Panc1 (cell line): ENCODE data around the gene RALB. TPM values are rescaled to one million over a fixed set of nuclear protein-coding genes. Genes with fewer than 3 reads are reported as not detected.

Experiments
- ATAC-seq: fragments of 200-7000 bp; cut with Tn5 transposase; 2 replicates; pipeline ENCODE4 v1.9.1; 2020; ENCODE audit warnings: mild to moderate bottlenecking, moderate library complexity
- BruUV-seq: library from RNA; stranded (reverse); fragments of 400-500 nt; replicated peaks from 2 replicates; lab custom pipeline; 2021; lab: Mats Ljungman, UMichigan
- CTCF ChIA-PET: fragments of 300-600 bp; sonication (Branson Sonifier 250); formaldehyde crosslinking; loops from one replicate; lab custom pipeline; 2022; ENCODE audit warnings: antibody characterized with exemption; lab: Charles Lee
- POLR2A ChIA-PET: fragments of 300-600 bp; sonication (Branson Sonifier 250); formaldehyde crosslinking; loops from one replicate; lab custom pipeline; 2022; ENCODE audit warnings: antibody characterized with exemption; lab: Charles Lee
- DNase-seq: peaks from one replicate; pipeline ENCODE4 v3.0.0-alpha.2; 2010; ENCODE audit warnings: low read depth, low spot score
- H3K27ac ChIP-seq: 2 replicates; pipeline ENCODE4 v1.5.1; 2011; ENCODE audit warnings: mild to moderate bottlenecking, low read length, inconsistent platforms
- H3K27me3 ChIP-seq: fragments of 200-500 bp; sonication (Bioruptor generic); 2 replicates; pipeline ENCODE4 v1.6.0; 2014; ENCODE audit warnings: low read length, inconsistent platforms; ENCODE audit not compliant: control insufficient read depth, insufficient read depth
- H3K36me3 ChIP-seq: fragments of 200-500 bp; sonication (Bioruptor generic); 2 replicates; pipeline ENCODE4 v1.5.1; 2014; ENCODE audit warnings: inconsistent platforms, mild to moderate bottlenecking, low read length, moderate library complexity; ENCODE audit not compliant: control insufficient read depth, insufficient read depth
- H3K4me1 ChIP-seq: 2 replicates; pipeline ENCODE4 v1.5.1; 2011; ENCODE audit warnings: inconsistent platforms, mild to moderate bottlenecking, low read length, moderate library complexity; ENCODE audit not compliant: control insufficient read depth, insufficient read depth
- H3K4me3 ChIP-seq, 2 experiments: 2 replicates each; pipeline ENCODE4 v1.5.1; 2011 to 2012; ENCODE audit warnings: low read depth in 2 of 2, low read length in 2 of 2, mild to moderate bottlenecking in 2 of 2, inconsistent platforms in 1 of 2, moderate library complexity in 1 of 2
- H3K9me3 ChIP-seq: fragments of 200-500 bp; sonication (Bioruptor generic); 2 replicates; pipeline ENCODE4 v1.5.1; 2014; ENCODE audit warnings: low read depth, mild to moderate bottlenecking, inconsistent platforms, low read length, moderate library complexity; ENCODE audit not compliant: control insufficient read depth, insufficient read depth
- CTCF ChIP-seq: fragments of 450-650 bp; IDR thresholded peaks from 2 replicates; pipeline ENCODE4 v1.5.1; 2017; ENCODE audit warnings: mild to moderate bottlenecking
- POLR2AphosphoS5 ChIP-seq: IDR thresholded peaks from 2 replicates; pipeline ENCODE4 v1.6.1; 2012; ENCODE audit warnings: mild to moderate bottlenecking, low read depth, low read length, moderate library complexity
- SIN3A ChIP-seq: IDR thresholded peaks from 2 replicates; pipeline ENCODE4 v1.6.1; 2012; ENCODE audit warnings: low read depth, mild to moderate bottlenecking, low read length, moderate library complexity, borderline replicate concordance; ENCODE audit not compliant: insufficient read depth
- TCF7L2 ChIP-seq: IDR thresholded peaks from 2 replicates; pipeline ENCODE4 v1.6.1; 2011; ENCODE audit warnings: mild to moderate bottlenecking, low read depth, low read length, inconsistent platforms
- in situ Hi-C: cut with HindIII; loops from 2 replicates; pipeline ENCODE4 v1.10.0; 2016; ENCODE audit warnings: low sequenced_read_pairs, low pct_unique_long_range_greater_than_20kb
- intact Hi-C: fragments of 100-400 bp; cut with micrococcal nuclease; formaldehyde crosslinking; loops from one replicate; pipeline ENCODE4 v1.10.0; 2022; ENCODE audit not compliant: unreplicated experiment
- total RNA-seq: library from RNA; stranded (reverse); gene quantifications from one replicate; pipeline ENCODE4 v1.2.1, GENCODE V29; 2021; ENCODE audit not compliant: unreplicated experiment
- TF ChIP-seq, protein P1 (sequence below), 2 experiments: IDR thresholded peaks; 2 replicates each; pipeline ENCODE4 v1.6.1; 2011 to 2012; ENCODE audit warnings: low read depth in 2 of 2, control low read depth in 1 of 2, low read length in 1 of 2, mild to moderate bottlenecking in 1 of 2, moderate library complexity in 1 of 2; ENCODE audit not compliant: insufficient read depth in 1 of 2

The RALB gene
- total RNA-seq, 1 experiment from 2014 or later = 47.8 TPM

GRCh38 chr2:120256651-120257000 lies 4.0 kb downstream of the RALB start:
- no peak for TF ChIP-seq SIN3A
- TF ChIP-seq, protein P1, sequence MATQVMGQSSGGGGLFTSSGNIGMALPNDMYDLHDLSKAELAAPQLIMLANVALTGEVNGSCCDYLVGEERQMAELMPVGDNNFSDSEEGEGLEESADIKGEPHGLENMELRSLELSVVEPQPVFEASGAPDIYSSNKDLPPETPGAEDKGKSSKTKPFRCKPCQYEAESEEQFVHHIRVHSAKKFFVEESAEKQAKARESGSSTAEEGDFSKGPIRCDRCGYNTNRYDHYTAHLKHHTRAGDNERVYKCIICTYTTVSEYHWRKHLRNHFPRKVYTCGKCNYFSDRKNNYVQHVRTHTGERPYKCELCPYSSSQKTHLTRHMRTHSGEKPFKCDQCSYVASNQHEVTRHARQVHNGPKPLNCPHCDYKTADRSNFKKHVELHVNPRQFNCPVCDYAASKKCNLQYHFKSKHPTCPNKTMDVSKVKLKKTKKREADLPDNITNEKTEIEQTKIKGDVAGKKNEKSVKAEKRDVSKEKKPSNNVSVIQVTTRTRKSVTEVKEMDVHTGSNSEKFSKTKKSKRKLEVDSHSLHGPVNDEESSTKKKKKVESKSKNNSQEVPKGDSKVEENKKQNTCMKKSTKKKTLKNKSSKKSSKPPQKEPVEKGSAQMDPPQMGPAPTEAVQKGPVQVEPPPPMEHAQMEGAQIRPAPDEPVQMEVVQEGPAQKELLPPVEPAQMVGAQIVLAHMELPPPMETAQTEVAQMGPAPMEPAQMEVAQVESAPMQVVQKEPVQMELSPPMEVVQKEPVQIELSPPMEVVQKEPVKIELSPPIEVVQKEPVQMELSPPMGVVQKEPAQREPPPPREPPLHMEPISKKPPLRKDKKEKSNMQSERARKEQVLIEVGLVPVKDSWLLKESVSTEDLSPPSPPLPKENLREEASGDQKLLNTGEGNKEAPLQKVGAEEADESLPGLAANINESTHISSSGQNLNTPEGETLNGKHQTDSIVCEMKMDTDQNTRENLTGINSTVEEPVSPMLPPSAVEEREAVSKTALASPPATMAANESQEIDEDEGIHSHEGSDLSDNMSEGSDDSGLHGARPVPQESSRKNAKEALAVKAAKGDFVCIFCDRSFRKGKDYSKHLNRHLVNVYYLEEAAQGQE (IDR thresholded peaks at IDR 0.05; ENCODE audit: insufficient read depth in 1 of 2, low read depth in 2 of 2, low read length in 1 of 2) = no peak
- no peak for TF ChIP-seq TCF7L2
- no peak for TF ChIP-seq POLR2AphosphoS5
- no peak for TF ChIP-seq CTCF
- POLR2A ChIA-PET = no interaction called here
- no peaks in the 10 kb centered on the region for H3K27me3 ChIP-seq
- peaks cover 12% of the 10 kb centered on the region for H3K4me1 ChIP-seq
- BruUV-seq = no TSS peak
- CTCF ChIA-PET = no interaction called here
- no peak overlapping the region for H3K27ac ChIP-seq
- DNase-seq (no peak), ATAC-seq (no peak)
- no peak overlapping the region for H3K4me3 ChIP-seq
- H3K9me3 ChIP-seq = no peaks in the 10 kb centered on the region; the same call in 1 of the 2 replicates
- in situ Hi-C loops = no loop called here
- H3K36me3 ChIP-seq = no peaks in the 10 kb centered on the region; the same call in none of the 2 replicates
- intact Hi-C loops = no loop called here

DNA sequence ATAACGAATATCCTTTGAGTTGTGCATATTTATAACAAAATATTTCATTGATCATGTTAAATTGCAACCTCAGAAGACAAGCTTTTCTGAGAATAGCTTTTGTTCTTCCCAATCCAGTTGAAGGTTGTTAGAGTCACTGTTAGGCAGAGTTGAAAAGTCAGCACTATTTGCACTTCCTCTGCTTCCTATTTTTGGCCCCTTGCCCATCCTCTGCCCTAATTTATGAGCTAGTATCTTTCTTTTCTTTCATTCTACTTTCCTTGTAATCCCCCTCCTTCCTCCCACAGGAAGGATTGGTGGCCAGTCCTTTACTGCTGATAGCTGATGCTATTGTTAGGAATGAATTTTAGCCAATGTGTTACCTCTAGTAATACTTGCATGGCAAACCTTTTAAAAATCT lies 4.9 kb downstream of the RALB start:
- Histone ChIP-seq H3K27me3 (no peaks in the 10 kb centered on the region), H3K4me3 (no peak overlapping the region), H3K9me3 (no peaks in the 10 kb centered on the region; the same call in 1 of the 2 replicates), H3K27ac (no peak overlapping the region), H3K36me3 (no peaks in the 10 kb centered on the region; the same call in none of the 2 replicates), H3K4me1 (peaks cover 8% of the 10 kb centered on the region)
- ATAC-seq (no peak), DNase-seq (no peak)
- in situ Hi-C loops = no loop called here
- TF ChIP-seq POLR2AphosphoS5 (no peak), TCF7L2 (no peak), CTCF (no peak), SIN3A (no peak)
- TF ChIP-seq, protein P1 (IDR thresholded peaks at IDR 0.05; ENCODE audit: insufficient read depth in 1 of 2, low read depth in 2 of 2, low read length in 1 of 2) = no peak
- ChIA-PET CTCF (no interaction called here), POLR2A (no interaction called here)
- intact Hi-C loops = no loop called here
- BruUV-seq = no TSS peak
